Right lobe of liver (tissue), 4 donors: Measurements from ENCODE around the gene LMO7.

ENCODE experiments used
- CTCF ChIP-seq, 4 donors: fragments of 200-600 bp in 3 of 4; fragments of 450-650 bp in 1 of 4; IDR thresholded peaks; one replicate each; pipeline versions ENCODE4 v1.5.1 to v1.8.0; 2016 to 2022; ENCODE audit warnings: antibody characterized with exemption in 4 of 4, mild to moderate bottlenecking in 2 of 4
- POLR2A ChIP-seq: fragments of 450-650 bp; IDR thresholded peaks from one replicate; pipeline ENCODE4 v1.6.1; 2017; ENCODE audit warnings: antibody characterized with exemption, mild to moderate bottlenecking
- donor health status: DM: no; HTN: no; CAD: no.
- donor health status: DM: no; HTN: no; CAD: no.
- donor health status: DM: no; HTN: yes; CAD: no.

GRCh38 chr13:75860935-75861334 is 224.8 kb downstream of the LMO7 start:
- TF ChIP-seq POLR2A (no peak), CTCF (IDR thresholded peaks at IDR 0.05) (no peak)
